SU-DHL-6 (cell line): ENCODE results near the gene PMF1.

Experiments
- H2AFZ ChIP-seq: fragments of 200-600 bp; sonication (generic); 2 replicates; pipeline ENCODE4 v1.6.1; 2014; ENCODE audit warnings: low read depth, mild to moderate bottlenecking, moderate library complexity, mixed read lengths, antibody characterized with exemption, low read length; ENCODE audit not compliant: severe bottlenecking
- H3F3A ChIP-seq: fragments of 200-600 bp; shearing (Covaris generic); 2 replicates; pipeline ENCODE4 v1.6.0; 2016; ENCODE audit warnings: antibody characterized with exemption, mild to moderate bottlenecking; ENCODE audit not compliant: insufficient read depth
- H3K27ac ChIP-seq: fragments of 200-600 bp; sonication (generic); 2 replicates; pipeline ENCODE4 v1.5.1; 2016; ENCODE audit warnings: low read depth, mild to moderate bottlenecking, low read length, moderate library complexity, mixed read lengths
- H3K27me3 ChIP-seq: fragments of 200-600 bp; sonication (generic), shearing (Covaris generic); 2 replicates; pipeline ENCODE4 v1.6.0; 2014; ENCODE audit warnings: mild to moderate bottlenecking, low read length
- H3K36me3 ChIP-seq: fragments of 200-600 bp; sonication (generic); 2 replicates; pipeline ENCODE4 v1.6.1; 2014; ENCODE audit warnings: mild to moderate bottlenecking, low read length, mixed read lengths
- H3K4me2 ChIP-seq: fragments of 300-600, 200-600 bp; shearing (Covaris generic), sonication (generic); 2 replicates; pipeline ENCODE4 v1.6.0; 2014; ENCODE audit warnings: low read length, low read depth, mild to moderate bottlenecking; ENCODE audit not compliant: poor library complexity, severe bottlenecking
- H3K4me3 ChIP-seq: fragments of 200-600 bp; sonication (generic); 2 replicates; pipeline ENCODE4 v1.5.1; 2014; ENCODE audit warnings: antibody characterized with exemption, low read length, mild to moderate bottlenecking, mixed read lengths; ENCODE audit not compliant: insufficient read depth, poor library complexity, severe bottlenecking
- H3K79me2 ChIP-seq: fragments of 200-600 bp; sonication (generic); 2 replicates; pipeline ENCODE4 v1.6.1; 2014; ENCODE audit warnings: mild to moderate bottlenecking, low read length, moderate library complexity; ENCODE audit not compliant: insufficient read depth
- H3K9ac ChIP-seq: fragments of 200-600 bp; sonication (generic); 2 replicates; pipeline ENCODE4 v1.7.0; 2014; ENCODE audit warnings: mild to moderate bottlenecking, low read length
- H3K9me2 ChIP-seq: fragments of 200-600 bp; sonication (generic); replicated peaks from 2 replicates; pipeline ENCODE4 v1.6.1; 2014; ENCODE audit warnings: low read length; ENCODE audit not compliant: insufficient read depth
- H3K9me3 ChIP-seq: fragments of 200-600 bp; sonication (generic); 2 replicates; pipeline ENCODE4 v1.6.1; 2014; ENCODE audit warnings: low read length, mixed read lengths; ENCODE audit not compliant: insufficient read depth
- H4K20me1 ChIP-seq: fragments of 200-600 bp; sonication (generic); 2 replicates; pipeline ENCODE4 v1.6.1; 2014; ENCODE audit warnings: low read depth, mild to moderate bottlenecking, antibody characterized with exemption, low read length, moderate library complexity, mixed read lengths
- CTCF ChIP-seq: fragments of 200-600 bp; sonication (generic); IDR thresholded peaks from one replicate; pipeline ENCODE4 v1.5.1; 2017; ENCODE audit warnings: antibody characterized with exemption, mild to moderate bottlenecking, low read length, moderate library complexity; ENCODE audit not compliant: insufficient read depth, poor library complexity, severe bottlenecking
- EZH2phosphoT487 ChIP-seq: fragments of 200-600 bp; sonication (generic), shearing (Covaris generic); conservative IDR thresholded peaks from 2 replicates; pipeline ENCODE4 v1.6.1; 2018; ENCODE audit warnings: mild to moderate bottlenecking, antibody characterized with exemption, low read length, moderate library complexity, mixed read lengths

The PMF1 gene

GRCh38 chr1:156244126-156244525 is 31.3 kb downstream of the PMF1 start:
- H3K9me3 ChIP-seq: no peaks in the 10 kb centered on the region
- no peaks in the 10 kb centered on the region for H3F3A ChIP-seq
- H4K20me1 ChIP-seq: no peaks in the 10 kb centered on the region
- no peak overlapping the region for H2AFZ ChIP-seq
- H3K4me3 ChIP-seq: no peak overlapping the region
- H3K36me3 ChIP-seq: no peaks in the 10 kb centered on the region
- H3K27ac ChIP-seq: no peak overlapping the region
- H3K79me2 ChIP-seq: no peaks in the 10 kb centered on the region
- no peak overlapping the region for H3K9ac ChIP-seq
- no peak overlapping the region for H3K4me2 ChIP-seq
- H3K9me2 ChIP-seq: no peaks in the 10 kb centered on the region
- no peaks in the 10 kb centered on the region for H3K27me3 ChIP-seq
- TF ChIP-seq EZH2phosphoT487: no peak
- no peak for TF ChIP-seq CTCF

- Histone ChIP-seq H3K9me3 (no peaks in the 10 kb centered on the region), H3K36me3 (no peaks in the 10 kb centered on the region), H3K4me3 (no peak overlapping the region), H3K9ac (no peak overlapping the region), H4K20me1 (no peaks in the 10 kb centered on the region), H3F3A (no peaks in the 10 kb centered on the region), H3K27ac (no peak overlapping the region), H3K79me2 (no peaks in the 10 kb centered on the region), H3K27me3 (no peaks in the 10 kb centered on the region), H3K9me2 (no peaks in the 10 kb centered on the region), H2AFZ (no peak overlapping the region), H3K4me2 (no peak overlapping the region)
- TF ChIP-seq CTCF (no peak), EZH2phosphoT487 (no peak)
Observed at GRCh38 chr1:156244712-156245111, 31.9 kb downstream of the PMF1 start.

- no peak overlapping the region for H3K27ac ChIP-seq
- H3K9me2 ChIP-seq: no peaks in the 10 kb centered on the region
- H3K4me3 ChIP-seq: no peak overlapping the region
- H3K27me3 ChIP-seq: no peaks in the 10 kb centered on the region
- TF ChIP-seq EZH2phosphoT487: no peak
- no peak for TF ChIP-seq CTCF
- H2AFZ ChIP-seq: no peak overlapping the region
- no peak overlapping the region for H3K4me2 ChIP-seq
- H3K36me3 ChIP-seq: no peaks in the 10 kb centered on the region
- no peaks in the 10 kb centered on the region for H4K20me1 ChIP-seq
- H3K9me3 ChIP-seq: no peaks in the 10 kb centered on the region
- H3F3A ChIP-seq: no peaks in the 10 kb centered on the region
- no peaks in the 10 kb centered on the region for H3K79me2 ChIP-seq
- no peak overlapping the region for H3K9ac ChIP-seq
Observed at GRCh38 chr1:156245451-156246232, 32.8 kb downstream of the PMF1 start.
